ENCODE measurements around the gene FBN3.

- TF ChIP-seq REST (IDR thresholded peaks at IDR 0.05; ENCODE audit: insufficient read depth in 1 of 2, low read depth in 2 of 2, low read length in 1 of 2) (no peak), CTCF (IDR thresholded peaks at IDR 0.05) (no peak)
Observed at GRCh38 chr19:8137425-8137824, 12.0 kb downstream of the FBN3 start.

Data from Panc1 (cell line).